SU-DHL-6 (cell line): ENCODE results near the gene STPG4.

Experiments
- EZH2phosphoT487 ChIP-seq: fragments of 200-600 bp; sonication (generic), shearing (Covaris generic); conservative IDR thresholded peaks from 2 replicates; pipeline ENCODE4 v1.6.1; 2018; ENCODE audit warnings: mild to moderate bottlenecking, antibody characterized with exemption, low read length, moderate library complexity, mixed read lengths
- TF ChIP-seq, protein P1 (sequence below): fragments of 200-600 bp; sonication (generic); IDR thresholded peaks from one replicate; pipeline ENCODE4 v1.5.1; 2017; ENCODE audit warnings: antibody characterized with exemption, mild to moderate bottlenecking, low read length, moderate library complexity; ENCODE audit not compliant: insufficient read depth, poor library complexity, severe bottlenecking

DNA sequence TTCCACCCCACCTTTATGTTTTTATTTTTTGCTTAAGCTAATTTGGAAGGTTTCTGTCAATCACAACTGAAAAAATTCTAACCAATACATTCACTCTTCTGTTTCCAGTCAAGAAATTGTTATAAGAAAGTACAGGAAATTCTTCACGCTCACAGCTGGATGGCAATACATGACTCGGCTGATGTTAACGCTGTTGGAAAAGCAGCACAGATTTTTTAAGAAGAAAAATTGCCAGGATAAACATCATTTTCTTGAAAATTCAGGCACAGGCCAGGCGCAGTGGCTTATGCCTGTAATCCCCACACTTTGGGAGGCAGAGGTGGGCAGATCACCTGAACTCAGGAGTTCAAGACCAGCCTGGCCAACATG, 46.1 kb downstream of the STPG4 start:
- TF ChIP-seq, protein P1, sequence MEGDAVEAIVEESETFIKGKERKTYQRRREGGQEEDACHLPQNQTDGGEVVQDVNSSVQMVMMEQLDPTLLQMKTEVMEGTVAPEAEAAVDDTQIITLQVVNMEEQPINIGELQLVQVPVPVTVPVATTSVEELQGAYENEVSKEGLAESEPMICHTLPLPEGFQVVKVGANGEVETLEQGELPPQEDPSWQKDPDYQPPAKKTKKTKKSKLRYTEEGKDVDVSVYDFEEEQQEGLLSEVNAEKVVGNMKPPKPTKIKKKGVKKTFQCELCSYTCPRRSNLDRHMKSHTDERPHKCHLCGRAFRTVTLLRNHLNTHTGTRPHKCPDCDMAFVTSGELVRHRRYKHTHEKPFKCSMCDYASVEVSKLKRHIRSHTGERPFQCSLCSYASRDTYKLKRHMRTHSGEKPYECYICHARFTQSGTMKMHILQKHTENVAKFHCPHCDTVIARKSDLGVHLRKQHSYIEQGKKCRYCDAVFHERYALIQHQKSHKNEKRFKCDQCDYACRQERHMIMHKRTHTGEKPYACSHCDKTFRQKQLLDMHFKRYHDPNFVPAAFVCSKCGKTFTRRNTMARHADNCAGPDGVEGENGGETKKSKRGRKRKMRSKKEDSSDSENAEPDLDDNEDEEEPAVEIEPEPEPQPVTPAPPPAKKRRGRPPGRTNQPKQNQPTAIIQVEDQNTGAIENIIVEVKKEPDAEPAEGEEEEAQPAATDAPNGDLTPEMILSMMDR: no peak
- no peak for TF ChIP-seq EZH2phosphoT487
